ENCODE data around the gene GPR84. TPM values are rescaled to one million over a fixed set of nuclear protein-coding genes. Genes with fewer than 3 reads are reported as not detected.

Gene GPR84
- total and polyA plus RNA-seq, 2 donors (not counting 1 experiment from before 2014, with no cell fraction given) = 0.16 TPM; not detected in 1

GRCh38 chr12:54405106-54405505, 40.8 kb upstream of the GPR84 start:
- DNase-seq (no peak), ATAC-seq (ENCODE audit: low read depth) (no peak)
- POLR2A ChIA-PET = no interaction called here
- no peak overlapping the region for H3K4me3 Mint-ChIP-seq
- H3K9me3 ChIP-seq (ENCODE audit: control extremely low read depth in 1 of 3, control insufficient read depth in 2 of 3, insufficient read depth in 1 of 3, low read length in 2 of 3) = no peaks in the 10 kb centered on the region
- no peaks in the 10 kb centered on the region for H3K9me3 Mint-ChIP-seq (ENCODE audit: insufficient read depth)
- CTCF ChIA-PET = interaction anchor here (1.3 to 12.3 kb wide), 3 partner anchors 10 to 34 kb away, joined by 3 to 1030 read pairs (median 297); partner anchors contain the start of gene ITGA5
- no peaks in the 10 kb centered on the region for H4K20me1 ChIP-seq (ENCODE audit: control insufficient read depth, insufficient read depth, low read length, poor library complexity, severe bottlenecking)
- no peak overlapping the region for H3K27ac ChIP-seq (ENCODE audit: low read length in 2 of 2)
- peaks cover 9% of the 10 kb centered on the region for H3K4me1 Mint-ChIP-seq
- intact Hi-C loops (cut with micrococcal nuclease) = loop anchor here (2.0 kb wide), 1 partner anchor 14 kb away; the partner anchor contains the start of gene ITGA5
- H3K4me3 ChIP-seq (ENCODE audit: control extremely low read depth in 1 of 5, extremely low read depth in 1 of 5, insufficient read depth in 1 of 5, low read depth in 2 of 5, low read length in 4 of 5) = no peak overlapping the region
- H3K79me2 ChIP-seq (ENCODE audit: control insufficient read depth, insufficient read depth, low read length) = no peaks in the 10 kb centered on the region
- no peak for TF ChIP-seq CTCF (IDR thresholded peaks at IDR 0.05)
- TF ChIP-seq EZH2 (IDR thresholded peaks at IDR 0.05; ENCODE audit: borderline replicate concordance, insufficient read depth, low read depth, low read length, poor library complexity, severe bottlenecking) = no peak
- 87% methylated on average over 8 of the region's 10 CpGs for WGBS (ENCODE audit: insufficient coverage)
- H3K27me3 ChIP-seq (replicated peaks in 1 of 4; ENCODE audit: control extremely low read depth in 1 of 4, control insufficient read depth in 3 of 4, insufficient read depth in 4 of 4, low read length in 3 of 4) = no peaks in the 10 kb centered on the region
- H3K36me3 ChIP-seq (replicated peaks in 1 of 2; ENCODE audit: control extremely low read depth in 1 of 2, control insufficient read depth in 1 of 2, extremely low read depth in 1 of 2, insufficient read depth in 2 of 2, low read length in 1 of 2) = peaks cover 0 to 8% of the 10 kb centered on the region in 2 experiments
- no peak overlapping the region for H3K9ac ChIP-seq (ENCODE audit: low read length)
- peaks cover 7% of the 10 kb centered on the region for H3K27me3 Mint-ChIP-seq
- no peak overlapping the region for H2AFZ ChIP-seq (ENCODE audit: insufficient read depth, low read depth, low read length, poor library complexity, severe bottlenecking)
- H3K4me2 ChIP-seq (replicated peaks; ENCODE audit: low read depth, low read length, poor library complexity, severe bottlenecking) = no peak overlapping the region
- no peak overlapping the region for H3K27ac Mint-ChIP-seq
- peaks cover 4 to 12% of the 10 kb centered on the region in 2 donors for H3K4me1 ChIP-seq (ENCODE audit: control insufficient read depth in 2 of 2, insufficient read depth in 2 of 2, low read length in 2 of 2)
